H9 (cell line): ENCODE results near the gene SKAP1. TPM values are rescaled to one million over a fixed set of nuclear protein-coding genes. Genes with fewer than 3 reads are reported as not detected.

Experiments
- DNase-seq: peaks from one replicate; pipeline ENCODE4 v3.0.0-alpha.2; 2017
- H2AFZ ChIP-seq: one replicate; pipeline ENCODE4 v1.6.1; 2013; ENCODE audit warnings: mild to moderate bottlenecking, low read length, control low read depth, moderate library complexity
- H2AK5ac ChIP-seq: 2 replicates; pipeline ENCODE4 v1.6.1; 2013; ENCODE audit warnings: low read length, control low read depth, mixed read lengths; ENCODE audit not compliant: insufficient read length
- H2BK120ac ChIP-seq: one replicate; pipeline ENCODE4 v1.6.1; 2013; ENCODE audit warnings: low read depth, mild to moderate bottlenecking, low read length, control low read depth, inconsistent platforms; ENCODE audit not compliant: poor library complexity, severe bottlenecking
- H2BK12ac ChIP-seq: 2 replicates; pipeline ENCODE4 v1.6.1; 2013; ENCODE audit warnings: low read length, control low read depth, mixed read lengths, low read depth; ENCODE audit not compliant: insufficient read length
- H2BK15ac ChIP-seq: 2 replicates; pipeline ENCODE4 v1.6.1; 2013; ENCODE audit warnings: low read depth, low read length, control low read depth
- H2BK20ac ChIP-seq: one replicate; pipeline ENCODE4 v1.6.1; 2013; ENCODE audit warnings: low read depth, mild to moderate bottlenecking, low read length, control low read depth, inconsistent platforms; ENCODE audit not compliant: poor library complexity, severe bottlenecking
- H2BK5ac ChIP-seq: 2 replicates; pipeline ENCODE4 v1.6.1; 2013; ENCODE audit warnings: low read length, control low read depth, mixed read lengths; ENCODE audit not compliant: insufficient read length
- H3K14ac ChIP-seq: 2 replicates; pipeline ENCODE4 v1.6.1; 2013; ENCODE audit warnings: low read length, control low read depth; ENCODE audit not compliant: insufficient read depth
- H3K18ac ChIP-seq: 2 replicates; pipeline ENCODE4 v1.6.1; 2013; ENCODE audit warnings: low read depth, mild to moderate bottlenecking, mixed read lengths, low read length, control low read depth; ENCODE audit not compliant: insufficient read length
- H3K23ac ChIP-seq: 2 replicates; pipeline ENCODE4 v1.6.1; 2013; ENCODE audit warnings: low read length, control low read depth, mixed read lengths, low read depth; ENCODE audit not compliant: insufficient read length
- H3K23me2 ChIP-seq: 2 replicates; pipeline ENCODE4 v1.6.1; 2013; ENCODE audit warnings: low read depth, mild to moderate bottlenecking, mixed read lengths, low read length, control low read depth; ENCODE audit not compliant: insufficient read length, poor library complexity, severe bottlenecking
- H3K27ac ChIP-seq: 2 replicates; pipeline ENCODE4 v1.5.1; 2013; ENCODE audit warnings: low read length, control low read depth, mixed read lengths, low read depth; ENCODE audit not compliant: insufficient read length
- H3K27me3 ChIP-seq: 2 replicates; pipeline ENCODE4 v1.6.1; 2013; ENCODE audit warnings: low read length, control low read depth, inconsistent platforms; ENCODE audit not compliant: insufficient read depth
- H3K4ac ChIP-seq: 2 replicates; pipeline ENCODE4 v1.6.1; 2013; ENCODE audit warnings: low read depth, mild to moderate bottlenecking, control low read depth, inconsistent platforms, low read length, moderate library complexity
- H3K4me1 ChIP-seq: 2 replicates; pipeline ENCODE4 v1.6.1; 2013; ENCODE audit warnings: low read length, control low read depth, inconsistent platforms; ENCODE audit not compliant: insufficient read depth
- H3K4me2 ChIP-seq: 2 replicates; pipeline ENCODE4 v1.6.1; 2013; ENCODE audit warnings: low read length, control low read depth, mixed read lengths; ENCODE audit not compliant: insufficient read length, insufficient read depth
- H3K56ac ChIP-seq: 2 replicates; pipeline ENCODE4 v1.6.1; 2013; ENCODE audit warnings: low read depth, mild to moderate bottlenecking, mixed read lengths, low read length, control low read depth; ENCODE audit not compliant: insufficient read length
- H3K79me1 ChIP-seq: 2 replicates; pipeline ENCODE4 v1.6.1; 2013; ENCODE audit warnings: low read depth, mild to moderate bottlenecking, moderate library complexity, low read length, control low read depth, inconsistent platforms; ENCODE audit not compliant: insufficient read depth, poor library complexity, severe bottlenecking
- H3K79me2 ChIP-seq: 2 replicates; pipeline ENCODE4 v1.6.1; 2013; ENCODE audit warnings: low read length, control low read depth, inconsistent platforms; ENCODE audit not compliant: insufficient read depth
- H3K9ac ChIP-seq: 2 replicates; pipeline ENCODE4 v1.6.1; 2013; ENCODE audit warnings: low read length, control low read depth, mixed read lengths; ENCODE audit not compliant: insufficient read length; ENCODE audit errors: extremely low read depth
- H3K9me3 ChIP-seq: one replicate; pipeline ENCODE4 v1.6.1; 2013; ENCODE audit warnings: low read depth, low read length, inconsistent platforms; ENCODE audit not compliant: control insufficient read depth
- H3T11ph ChIP-seq: one replicate; pipeline ENCODE4 v1.6.1; 2013; ENCODE audit warnings: mild to moderate bottlenecking, low read length, control low read depth, inconsistent platforms
- H4K20me1 ChIP-seq: one replicate; pipeline ENCODE4 v1.6.1; 2013; ENCODE audit not compliant: control insufficient read depth, insufficient read length, insufficient read depth
- H4K5ac ChIP-seq: 2 replicates; pipeline ENCODE4 v1.6.1; 2013; ENCODE audit warnings: low read depth, mild to moderate bottlenecking, mixed read lengths, low read length, control low read depth; ENCODE audit not compliant: insufficient read length
- H4K8ac ChIP-seq: replicated peaks from 2 replicates; pipeline ENCODE4 v1.6.1; 2013; ENCODE audit warnings: low read length, control low read depth, mixed read lengths, low read depth; ENCODE audit not compliant: insufficient read length
- H4K91ac ChIP-seq: 2 replicates; pipeline ENCODE4 v1.6.1; 2013; ENCODE audit warnings: low read depth, mild to moderate bottlenecking, moderate library complexity, mixed read lengths, low read length, control low read depth; ENCODE audit not compliant: insufficient read length
- H3K27ac Mint-ChIP-seq, 3 experiments: 2 replicates in 2 of 3; 3 replicates in 1 of 3; pipeline ENCODE4 v1.8.0; 2020 to 2021; ENCODE audit warnings: mixed read lengths in 3 of 3, mild to moderate bottlenecking in 1 of 3, moderate library complexity in 1 of 3
- H3K27me3 Mint-ChIP-seq: 2 replicates; pipeline ENCODE4 v1.8.0; 2021; ENCODE audit warnings: low read depth, mild to moderate bottlenecking, moderate library complexity, mixed read lengths
- H3K36me3 Mint-ChIP-seq, 3 experiments: 2 replicates in 2 of 3; 3 replicates in 1 of 3; pipeline ENCODE4 v1.8.0; 2020 to 2021; ENCODE audit warnings: low read depth in 3 of 3, mixed read lengths in 3 of 3; ENCODE audit not compliant: insufficient read depth in 1 of 3
- H3K4me1 Mint-ChIP-seq, 2 experiments: 2 replicates each; pipeline ENCODE4 v1.8.0; 2020; ENCODE audit warnings: mixed read lengths in 2 of 2
- H3K4me3 Mint-ChIP-seq, 2 experiments: 2 replicates in 1 of 2; 3 replicates in 1 of 2; pipeline ENCODE4 v1.8.0; 2020 to 2021; ENCODE audit warnings: mild to moderate bottlenecking in 2 of 2, mixed read lengths in 2 of 2, moderate library complexity in 1 of 2
- H3K9me3 Mint-ChIP-seq, 2 experiments: 2 replicates in 1 of 2; 3 replicates in 1 of 2; pipeline ENCODE4 v1.8.0; 2020; ENCODE audit warnings: mild to moderate bottlenecking in 2 of 2, mixed read lengths in 2 of 2, moderate library complexity in 1 of 2
- CTCF ChIP-seq: fragments of 200-600 bp; sonication (generic); conservative IDR thresholded peaks from 3 replicates; pipeline ENCODE4 v1.8.0; 2021; ENCODE audit warnings: antibody characterized with exemption, mild to moderate bottlenecking
- total RNA-seq: library from RNA; stranded (reverse); gene quantifications from 2 replicates; pipeline ENCODE4 v1.2.1, GENCODE V29; 2021

Gene SKAP1
- total RNA-seq, 1 experiment from 2014 or later = not detected

- Histone ChIP-seq H2BK120ac (no peak overlapping the region), H3K4ac (no peak overlapping the region), H2BK15ac (no peak overlapping the region), H3K14ac (no peak overlapping the region), H2BK5ac (no peak overlapping the region), H2BK20ac (no peak overlapping the region), H3K23ac (no peak overlapping the region), H4K8ac (no peak overlapping the region), H3K9me3 (no peaks in the 10 kb centered on the region), H4K5ac (no peak overlapping the region), H3K23me2 (no peaks in the 10 kb centered on the region), H4K91ac (no peak overlapping the region), H3K4me1 (no peaks in the 10 kb centered on the region), H4K20me1 (no peaks in the 10 kb centered on the region), H3K9ac (no peak overlapping the region), H3K27me3 (no peaks in the 10 kb centered on the region), H3K4me2 (no peak overlapping the region), H2AFZ (no peak overlapping the region), H3K79me1 (no peaks in the 10 kb centered on the region), H3K18ac (no peak overlapping the region), H3K27ac (no peak overlapping the region), H3K56ac (no peak overlapping the region), H3K79me2 (no peaks in the 10 kb centered on the region), H3T11ph (no peak overlapping the region), H2BK12ac (no peak overlapping the region), H2AK5ac (no peak overlapping the region)
- Mint-ChIP-seq H3K4me1 (no peaks in the 10 kb centered on the region), H3K4me3 (no peak overlapping the region), H3K36me3 (no peaks in the 10 kb centered on the region), H3K9me3 (no peaks in the 10 kb centered on the region), H3K27ac (no peak overlapping the region), H3K27me3 (peaks cover 45% of the 10 kb centered on the region)
- no peak for DNase-seq
- TF ChIP-seq CTCF = no peak
Observed at GRCh38 chr17:48344251-48344650, 85.8 kb downstream of the SKAP1 start.
